Stomach (tissue), 9 donors: ENCODE results near the gene XKRX. TPM values are rescaled to one million over a fixed set of nuclear protein-coding genes. Genes with fewer than 3 reads are reported as not detected.

ENCODE experiments used
- DNase-seq, 2 donors: peaks; one replicate each; pipeline versions ENCODE4 v3.0.0 to v3.0.0-alpha.2; 2013 to 2019
- H3K27ac ChIP-seq, 5 donors: fragments of 200-600 bp in 4 of 5; sonication (generic) in 4 of 5; one replicate each; pipeline ENCODE4 v1.5.1; 2013 to 2019; ENCODE audit warnings: mild to moderate bottlenecking in 1 of 5, moderate library complexity in 1 of 5
- H3K27me3 ChIP-seq, 3 donors: fragments of 200-600 bp; sonication (generic); one replicate each; pipeline ENCODE4 v1.5.1; 2017 to 2019; ENCODE audit warnings: mixed run types in 1 of 3
- H3K36me3 ChIP-seq, 4 donors: fragments of 200-600 bp; sonication (generic); 1 replicate in 3 of 4; 2 replicates in 1 of 4; pipeline ENCODE4 v1.5.1; 2016 to 2019
- H3K4me1 ChIP-seq, 4 donors: fragments of 200-600 bp; sonication (generic); one replicate each; pipeline ENCODE4 v1.5.1; 2016 to 2019
- H3K4me3 ChIP-seq, 4 donors: fragments of 200-600 bp; sonication (generic) in 3 of 4; one replicate each; pipeline ENCODE4 v1.5.1; 2016 to 2019; ENCODE audit warnings: mild to moderate bottlenecking in 1 of 4
- H3K9me3 ChIP-seq, 4 donors: fragments of 200-600 bp; sonication (generic); one replicate each; pipeline ENCODE4 v1.5.1; 2016 to 2019
- CTCF ChIP-seq, 7 experiments: fragments of 450-650 bp in 4 of 7; fragments of 200-600 bp in 3 of 7; sonication (generic) in 3 of 7; IDR thresholded peaks; one replicate each; pipeline ENCODE4 v1.5.1; 2016 to 2019; ENCODE audit warnings: antibody characterized with exemption in 7 of 7, control low read depth in 2 of 7, mild to moderate bottlenecking in 1 of 7
- EP300 ChIP-seq: sonication (generic); formaldehyde crosslinking; IDR thresholded peaks from one replicate; pipeline ENCODE4 v1.6.1; 2017; ENCODE audit warnings: antibody characterized with exemption
- POLR2A ChIP-seq, 4 donors: fragments of 450-650 bp; IDR thresholded peaks; one replicate each; pipeline ENCODE4 v1.6.1; 2016; ENCODE audit warnings: antibody characterized with exemption in 4 of 4, control low read depth in 2 of 4, mild to moderate bottlenecking in 1 of 4, moderate library complexity in 1 of 4
- POLR2AphosphoS5 ChIP-seq, 3 donors: sonication (generic); formaldehyde crosslinking; IDR thresholded peaks; one replicate each; pipeline ENCODE4 v1.6.1; 2016; ENCODE audit warnings: antibody characterized with exemption in 3 of 3
- WGBS, 5 donors: extraction: QIAGEN DNeasy Blood & Tissue Kit in 3 of 5; methylation state at CpG; one replicate each; pipeline versions ENCODE4 v1.1.5 to v1.1.7; 2013 to 2018; 5-methylcytosine and 5-hydroxymethylcytosine counted together
- intact Hi-C: fragments of 100-400 bp; cut with DNase I; formaldehyde crosslinking; loops from one replicate; pipeline ENCODE4 v1.15.1; 2023; ENCODE audit warnings: low total_unique reads
- polyA plus RNA-seq, 3 donors: library from polyadenylated mRNA; stranded (reverse); fragments of 200-250 nt; gene quantifications; one replicate each; pipeline ENCODE4 v1.2.3, GENCODE V29; 2013
- total RNA-seq, 5 donors: library from RNA; depleted of rRNA; stranded (reverse); fragments of >200 nt; gene quantifications; one replicate each; pipeline versions ENCODE4 v1.1.0 to v1.2.3, GENCODE V29; 2014 to 2016
- donor health status: healthy with polysubstance abuse.
- donor health status: Bipolar disorder and iron deficiency.
- donor health status: healthy.

XKRX gene
- total and polyA plus RNA-seq, 8 donors = 0.31 to 0.92 (median 0.63) TPM; not detected in 5

- H3K4me1 ChIP-seq = no peaks in the 10 kb centered on the region
- DNase-seq = no peak
- WGBS, 5 donors = 43 to 100% (median 75%) methylated on average over 1 of the region's 1 CpG
- no peaks in the 10 kb centered on the region for H3K36me3 ChIP-seq
- H3K9me3 ChIP-seq = peaks cover 0 to 7% (median 0%) of the 10 kb centered on the region in 4 donors
- no peaks in the 10 kb centered on the region for H3K27me3 ChIP-seq
- TF ChIP-seq CTCF (IDR thresholded peaks at IDR 0.05) (no peak), POLR2A (IDR thresholded peaks at IDR 0.05) (no peak), POLR2AphosphoS5 (IDR thresholded peaks at IDR 0.05) (no peak), EP300 (no peak)
- no peak overlapping the region for H3K4me3 ChIP-seq
- intact Hi-C loops = no loop called here
- no peak overlapping the region for H3K27ac ChIP-seq
Observed at GRCh38 chrX:100969936-100970335, 41.2 kb upstream of the XKRX start.

DNA sequence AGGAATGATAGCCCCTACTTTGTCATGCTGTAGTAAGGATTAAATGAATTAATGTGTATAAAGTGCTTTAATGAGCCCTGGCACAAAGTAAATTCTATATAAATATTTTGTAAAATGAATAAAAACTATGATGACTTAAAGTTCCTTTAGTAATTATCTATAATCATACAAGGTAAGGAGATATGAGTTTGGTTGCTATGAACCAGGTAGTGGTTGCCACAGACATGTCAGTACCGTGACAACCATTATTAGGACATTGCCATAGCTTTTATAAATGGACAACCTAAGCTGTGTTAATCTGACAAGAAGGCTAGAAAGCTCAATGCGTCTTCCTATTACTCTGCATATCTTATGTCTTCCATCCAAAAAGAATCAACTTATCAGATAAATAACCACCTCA is 40.7 kb upstream of the XKRX start, which contains the start of gene ARL13A:
TSS of gene ARL13A (plus strand) at position 301 of the 400 bp plus-strand sequence. CDS start 3,982 bp downstream, outside the sequence.
- H3K27ac ChIP-seq = no peak within 1 kb of the TSS
- no peak for TF ChIP-seq CTCF (IDR thresholded peaks at IDR 0.05)
- no peak for TF ChIP-seq POLR2AphosphoS5 (IDR thresholded peaks at IDR 0.05)
- TF ChIP-seq EP300 = no peak
- TF ChIP-seq POLR2A (IDR thresholded peaks at IDR 0.05) = no peak
- peaks cover 0 to 7% (median 0%) of the 10 kb centered on the region in 4 donors for H3K9me3 ChIP-seq
- H3K4me1 ChIP-seq = no peaks in the 10 kb centered on the region
- H3K36me3 ChIP-seq = no peaks in the 10 kb centered on the region
- intact Hi-C loops = no loop called here
- H3K27me3 ChIP-seq = no peaks in the 10 kb centered on the region
- no peak within 1 kb of the TSS for H3K4me3 ChIP-seq
- no peak for DNase-seq
- 73 to 90% (median 87%) methylated on average over 2 of the region's 2 CpGs for WGBS, 5 donors

- Histone ChIP-seq H3K4me3 (no peak overlapping the region), H3K27me3 (no peaks in the 10 kb centered on the region), H3K4me1 (no peaks in the 10 kb centered on the region), H3K9me3 (peaks cover 0 to 8% (median 0%) of the 10 kb centered on the region in 4 donors), H3K36me3 (no peaks in the 10 kb centered on the region), H3K27ac (no peak overlapping the region)
- DNase-seq = no peak
- intact Hi-C loops = no loop called here
- TF ChIP-seq POLR2A (IDR thresholded peaks at IDR 0.05) (no peak), POLR2AphosphoS5 (IDR thresholded peaks at IDR 0.05) (no peak), CTCF (IDR thresholded peaks at IDR 0.05) (no peak), EP300 (no peak)
Observed at GRCh38 chrX:100964362-100964761, 35.6 kb upstream of the XKRX start.

DNA sequence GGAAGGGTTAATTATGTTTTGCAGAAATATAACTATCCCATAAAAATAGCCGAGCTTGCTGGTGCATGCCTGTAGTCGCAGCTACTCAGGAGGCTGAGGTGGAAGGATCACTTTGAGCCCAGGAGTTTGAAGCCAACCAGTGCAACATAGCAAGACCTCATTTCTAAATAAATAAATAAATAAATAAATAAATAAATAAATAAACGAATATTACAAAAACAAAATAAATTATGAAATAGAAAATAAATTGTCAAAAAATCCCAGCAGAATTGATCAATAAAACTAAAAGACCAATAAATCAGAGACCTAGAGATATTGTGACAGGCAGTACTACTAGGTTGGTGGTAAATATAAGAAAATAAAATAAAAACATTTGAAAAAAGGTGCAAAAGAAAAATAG is 34.1 kb upstream of the XKRX start:
- intact Hi-C loops = no loop called here
- H3K4me1 ChIP-seq = no peaks in the 10 kb centered on the region
- no peak overlapping the region for H3K4me3 ChIP-seq
- 81 to 94% (median 84%) methylated on average over 3 of the region's 3 CpGs for WGBS, 5 donors
- no peaks in the 10 kb centered on the region for H3K36me3 ChIP-seq
- DNase-seq = no peak
- H3K27me3 ChIP-seq = no peaks in the 10 kb centered on the region
- TF ChIP-seq POLR2AphosphoS5 (IDR thresholded peaks at IDR 0.05) (no peak), POLR2A (IDR thresholded peaks at IDR 0.05) (no peak), EP300 (no peak), CTCF (IDR thresholded peaks at IDR 0.05) (no peak)
- H3K9me3 ChIP-seq = peaks cover 0 to 8% (median 0%) of the 10 kb centered on the region in 4 donors
- H3K27ac ChIP-seq = no peak overlapping the region
